ENCODE data around the gene PRKAR2A.

The PRKAR2A gene

GRCh38 chr3:48715174-48715800 is 132.4 kb downstream of the PRKAR2A start:
- Histone ChIP-seq H3K27me3 (ENCODE audit: control insufficient read depth, insufficient read depth, low read length, poor library complexity, severe bottlenecking) (no peaks in the 10 kb centered on the region), H3K9me3 (ENCODE audit: control insufficient read depth, low read length) (no peaks in the 10 kb centered on the region), H3K4me3 (ENCODE audit: insufficient read depth, low read depth, low read length) (peak overlapping the region; percentile 85), H3K4me1 (ENCODE audit: control insufficient read depth, insufficient read depth, low read length) (peaks cover 14% of the 10 kb centered on the region), H3K27ac (ENCODE audit: insufficient read depth, low read depth, low read length, poor library complexity, severe bottlenecking) (no peak overlapping the region), H3K36me3 (ENCODE audit: control insufficient read depth, insufficient read depth, low read length) (peaks cover 19% of the 10 kb centered on the region)

GRCh38 chr3:48711727-48712126 is 135.9 kb downstream of the PRKAR2A start:
- no peak overlapping the region for H3K4me3 ChIP-seq (ENCODE audit: insufficient read depth, low read depth, low read length)
- 90 to 93% methylated on average over 2 of the region's 2 CpGs for WGBS, 2 experiments
- no peak overlapping the region for H3K27ac ChIP-seq (ENCODE audit: insufficient read depth, low read depth, low read length, poor library complexity, severe bottlenecking)
- no peaks in the 10 kb centered on the region for H3K27me3 ChIP-seq (ENCODE audit: control insufficient read depth, insufficient read depth, low read length, poor library complexity, severe bottlenecking)
- H3K9me3 ChIP-seq (ENCODE audit: control insufficient read depth, low read length): no peaks in the 10 kb centered on the region
- peaks cover 14% of the 10 kb centered on the region for H3K4me1 ChIP-seq (ENCODE audit: control insufficient read depth, insufficient read depth, low read length)
- H3K36me3 ChIP-seq (ENCODE audit: control insufficient read depth, insufficient read depth, low read length): peaks cover 33% of the 10 kb centered on the region

GRCh38 chr3:48709051-48709461 is 138.6 kb downstream of the PRKAR2A start:
- Histone ChIP-seq H3K36me3 (ENCODE audit: control insufficient read depth, insufficient read depth, low read length) (peaks cover 42% of the 10 kb centered on the region), H3K9me3 (ENCODE audit: control insufficient read depth, low read length) (no peaks in the 10 kb centered on the region), H3K27me3 (ENCODE audit: control insufficient read depth, insufficient read depth, low read length, poor library complexity, severe bottlenecking) (no peaks in the 10 kb centered on the region), H3K4me1 (ENCODE audit: control insufficient read depth, insufficient read depth, low read length) (peaks cover under 1% of the 10 kb centered on the region), H3K4me3 (ENCODE audit: insufficient read depth, low read depth, low read length) (no peak overlapping the region), H3K27ac (ENCODE audit: insufficient read depth, low read depth, low read length, poor library complexity, severe bottlenecking) (no peak overlapping the region)
- 94% methylated on average over 7 of the region's 7 CpGs for WGBS, 2 experiments

- H3K27ac ChIP-seq (ENCODE audit: insufficient read depth, low read depth, low read length, poor library complexity, severe bottlenecking): no peak overlapping the region
- H3K36me3 ChIP-seq (ENCODE audit: control insufficient read depth, insufficient read depth, low read length): peaks cover 40% of the 10 kb centered on the region
- no peaks in the 10 kb centered on the region for H3K9me3 ChIP-seq (ENCODE audit: control insufficient read depth, low read length)
- H3K4me1 ChIP-seq (ENCODE audit: control insufficient read depth, insufficient read depth, low read length): no peaks in the 10 kb centered on the region
- H3K27me3 ChIP-seq (ENCODE audit: control insufficient read depth, insufficient read depth, low read length, poor library complexity, severe bottlenecking): no peaks in the 10 kb centered on the region
- H3K4me3 ChIP-seq (ENCODE audit: insufficient read depth, low read depth, low read length): no peak overlapping the region
- WGBS, 2 experiments: 85 to 88% methylated on average over 2 of the region's 2 CpGs
These were observed 139.2 kb downstream of the PRKAR2A start for GRCh38 chr3:48708481-48708889.

- WGBS, 2 experiments: 90 to 95% methylated on average over 5 of the region's 5 CpGs
- Histone ChIP-seq H3K36me3 (ENCODE audit: control insufficient read depth, insufficient read depth, low read length) (peaks cover 38% of the 10 kb centered on the region), H3K9me3 (ENCODE audit: control insufficient read depth, low read length) (no peaks in the 10 kb centered on the region), H3K27ac (ENCODE audit: insufficient read depth, low read depth, low read length, poor library complexity, severe bottlenecking) (no peak overlapping the region), H3K27me3 (ENCODE audit: control insufficient read depth, insufficient read depth, low read length, poor library complexity, severe bottlenecking) (no peaks in the 10 kb centered on the region), H3K4me3 (ENCODE audit: insufficient read depth, low read depth, low read length) (no peak overlapping the region), H3K4me1 (ENCODE audit: control insufficient read depth, insufficient read depth, low read length) (no peaks in the 10 kb centered on the region)
These were observed 140.5 kb downstream of the PRKAR2A start for GRCh38 chr3:48707157-48707556.

- Histone ChIP-seq H3K36me3 (ENCODE audit: control insufficient read depth, insufficient read depth, low read length) (peaks cover 45% of the 10 kb centered on the region), H3K27me3 (ENCODE audit: control insufficient read depth, insufficient read depth, low read length, poor library complexity, severe bottlenecking) (no peaks in the 10 kb centered on the region), H3K9me3 (ENCODE audit: control insufficient read depth, low read length) (no peaks in the 10 kb centered on the region), H3K4me3 (ENCODE audit: insufficient read depth, low read depth, low read length) (no peak overlapping the region), H3K27ac (ENCODE audit: insufficient read depth, low read depth, low read length, poor library complexity, severe bottlenecking) (no peak overlapping the region), H3K4me1 (ENCODE audit: control insufficient read depth, insufficient read depth, low read length) (no peaks in the 10 kb centered on the region)
- WGBS, 2 experiments: 87 to 90% methylated on average over 6 of the region's 6 CpGs
These were observed 145.3 kb downstream of the PRKAR2A start for GRCh38 chr3:48702320-48702920.

- peaks cover 40% of the 10 kb centered on the region for H3K36me3 ChIP-seq (ENCODE audit: control insufficient read depth, insufficient read depth, low read length)
- H3K27ac ChIP-seq (ENCODE audit: insufficient read depth, low read depth, low read length, poor library complexity, severe bottlenecking): no peak overlapping the region
- H3K4me1 ChIP-seq (ENCODE audit: control insufficient read depth, insufficient read depth, low read length): no peaks in the 10 kb centered on the region
- no peaks in the 10 kb centered on the region for H3K9me3 ChIP-seq (ENCODE audit: control insufficient read depth, low read length)
- 92 to 95% methylated on average over 10 to 11 of the region's 11 CpGs for WGBS, 2 experiments
- H3K27me3 ChIP-seq (ENCODE audit: control insufficient read depth, insufficient read depth, low read length, poor library complexity, severe bottlenecking): no peaks in the 10 kb centered on the region
- no peak overlapping the region for H3K4me3 ChIP-seq (ENCODE audit: insufficient read depth, low read depth, low read length)
These were observed 146.8 kb downstream of the PRKAR2A start for GRCh38 chr3:48700731-48701405.

GRCh38 chr3:48698891-48699290 is 148.8 kb downstream of the PRKAR2A start:
- H3K36me3 ChIP-seq (ENCODE audit: control insufficient read depth, insufficient read depth, low read length): peaks cover 37% of the 10 kb centered on the region
- 94 to 95% methylated on average over 8 of the region's 8 CpGs for WGBS, 2 experiments
- H3K27ac ChIP-seq (ENCODE audit: insufficient read depth, low read depth, low read length, poor library complexity, severe bottlenecking): no peak overlapping the region
- H3K4me1 ChIP-seq (ENCODE audit: control insufficient read depth, insufficient read depth, low read length): peaks cover 11% of the 10 kb centered on the region
- H3K27me3 ChIP-seq (ENCODE audit: control insufficient read depth, insufficient read depth, low read length, poor library complexity, severe bottlenecking): no peaks in the 10 kb centered on the region
- H3K4me3 ChIP-seq (ENCODE audit: insufficient read depth, low read depth, low read length): no peak overlapping the region
- H3K9me3 ChIP-seq (ENCODE audit: control insufficient read depth, low read length): no peaks in the 10 kb centered on the region

- Histone ChIP-seq H3K9me3 (ENCODE audit: control insufficient read depth, low read length) (no peaks in the 10 kb centered on the region), H3K4me3 (ENCODE audit: insufficient read depth, low read depth, low read length) (no peak overlapping the region), H3K27me3 (ENCODE audit: control insufficient read depth, insufficient read depth, low read length, poor library complexity, severe bottlenecking) (no peaks in the 10 kb centered on the region), H3K27ac (ENCODE audit: insufficient read depth, low read depth, low read length, poor library complexity, severe bottlenecking) (no peak overlapping the region), H3K36me3 (ENCODE audit: control insufficient read depth, insufficient read depth, low read length) (peaks cover 45% of the 10 kb centered on the region), H3K4me1 (ENCODE audit: control insufficient read depth, insufficient read depth, low read length) (peaks cover 11% of the 10 kb centered on the region)
- WGBS, 2 experiments: 89 to 96% methylated on average over 3 of the region's 3 CpGs
These were observed 149.7 kb downstream of the PRKAR2A start for GRCh38 chr3:48697952-48698351.

GRCh38 chr3:48696601-48697000 is 151.1 kb downstream of the PRKAR2A start:
- Histone ChIP-seq H3K27ac (ENCODE audit: insufficient read depth, low read depth, low read length, poor library complexity, severe bottlenecking) (peak overlapping the region; percentile 36), H3K4me3 (ENCODE audit: insufficient read depth, low read depth, low read length) (no peak overlapping the region), H3K9me3 (ENCODE audit: control insufficient read depth, low read length) (no peaks in the 10 kb centered on the region), H3K27me3 (ENCODE audit: control insufficient read depth, insufficient read depth, low read length, poor library complexity, severe bottlenecking) (no peaks in the 10 kb centered on the region), H3K4me1 (ENCODE audit: control insufficient read depth, insufficient read depth, low read length) (peaks cover 11% of the 10 kb centered on the region), H3K36me3 (ENCODE audit: control insufficient read depth, insufficient read depth, low read length) (peaks cover 46% of the 10 kb centered on the region)
